Bronchial epithelial cell (primary cell): ENCODE data around the gene IL6ST. TPM values are rescaled to one million over a fixed set of nuclear protein-coding genes. Genes with fewer than 3 reads are reported as not detected.

Experiments used
- DNase-seq: peaks from one replicate; pipeline ENCODE4 v3.0.0-alpha.2; 2010; ENCODE audit warnings: low read depth
- FAIRE-seq: peaks from 2 replicates; lab custom pipeline; 2011; peaks lifted over from hg19 to GRCh38; lab: Jason Lieb, UNC
- H3K27me3 ChIP-seq: 2 replicates; pipeline ENCODE4 v1.5.1; 2011; ENCODE audit warnings: low read length; ENCODE audit not compliant: control insufficient read depth, insufficient read depth
- H3K36me3 ChIP-seq: 2 replicates; pipeline ENCODE4 v1.5.1; 2011; ENCODE audit warnings: low read length; ENCODE audit not compliant: control insufficient read depth, insufficient read depth
- H3K4me3 ChIP-seq: 2 replicates; pipeline ENCODE4 v1.5.1; 2011; ENCODE audit warnings: mild to moderate bottlenecking, low read depth, low read length, control low read depth
- CTCF ChIP-seq: IDR thresholded peaks from 2 replicates; pipeline ENCODE4 v1.5.1; 2011; ENCODE audit warnings: mild to moderate bottlenecking, moderate library complexity, low read length, control low read depth, inconsistent platforms; ENCODE audit not compliant: insufficient read depth, severe bottlenecking
- total RNA-seq: library from RNA; depleted of rRNA; stranded (reverse); fragments of >200 nt; gene quantifications from 2 replicates; pipeline ENCODE4 v1.2.1, GENCODE V29; 2014

IL6ST gene
- total RNA-seq, 1 donor from 2014 or later, result 50.8 TPM

GRCh38 chr5:55904152-55904551 lies 90.6 kb downstream of the IL6ST start:
- FAIRE-seq (no peak), DNase-seq (no peak)
- no peak overlapping the region for H3K4me3 ChIP-seq
- no peaks in the 10 kb centered on the region for H3K27me3 ChIP-seq
- H3K36me3 ChIP-seq, result no peaks in the 10 kb centered on the region
- no peak for TF ChIP-seq CTCF

- TF ChIP-seq CTCF, result no peak
- H3K27me3 ChIP-seq, result no peaks in the 10 kb centered on the region
- no peaks in the 10 kb centered on the region for H3K36me3 ChIP-seq
- FAIRE-seq (no peak), DNase-seq (peak; percentile 42)
- no peak overlapping the region for H3K4me3 ChIP-seq
These were observed 91.6 kb downstream of the IL6ST start for GRCh38 chr5:55903121-55903701.

GRCh38 chr5:55902696-55903095 lies 92.1 kb downstream of the IL6ST start:
- no peak overlapping the region for H3K4me3 ChIP-seq
- no peaks in the 10 kb centered on the region for H3K27me3 ChIP-seq
- no peak for TF ChIP-seq CTCF
- peak; percentile 45 for DNase-seq
- no peaks in the 10 kb centered on the region for H3K36me3 ChIP-seq
- peak; percentile 86 for FAIRE-seq

- TF ChIP-seq CTCF, result no peak
- H3K36me3 ChIP-seq, result no peaks in the 10 kb centered on the region
- H3K4me3 ChIP-seq, result no peak overlapping the region
- DNase-seq, result no peak
- H3K27me3 ChIP-seq, result no peaks in the 10 kb centered on the region
- no peak for FAIRE-seq
These were observed 94.0 kb downstream of the IL6ST start for GRCh38 chr5:55900776-55901175.

GRCh38 chr5:55900068-55900467 lies 94.7 kb downstream of the IL6ST start:
- no peaks in the 10 kb centered on the region for H3K27me3 ChIP-seq
- FAIRE-seq, result no peak
- H3K4me3 ChIP-seq, result no peak overlapping the region
- no peak for TF ChIP-seq CTCF
- DNase-seq, result no peak
- no peaks in the 10 kb centered on the region for H3K36me3 ChIP-seq

- FAIRE-seq (no peak), DNase-seq (peak; percentile 56)
- Histone ChIP-seq H3K36me3 (no peaks in the 10 kb centered on the region), H3K27me3 (no peaks in the 10 kb centered on the region), H3K4me3 (no peak overlapping the region)
- TF ChIP-seq CTCF, result no peak
These were observed 95.4 kb downstream of the IL6ST start for GRCh38 chr5:55899344-55899743.
